DOHH2 (cell line): ENCODE results near the gene WFDC1.

Experiments
- H3F3A ChIP-seq: fragments of 200-600 bp; sonication (generic), shearing (Covaris generic); 2 replicates; pipeline ENCODE4 v1.6.0; 2016; ENCODE audit warnings: antibody characterized with exemption, mild to moderate bottlenecking; ENCODE audit not compliant: control insufficient read depth, insufficient read depth
- H3K27ac ChIP-seq: fragments of 200-600 bp; sonication (generic); 2 replicates; pipeline ENCODE4 v1.5.1; 2014; ENCODE audit warnings: low read depth, mild to moderate bottlenecking, low read length, moderate library complexity
- H3K27me3 ChIP-seq: fragments of 200-600 bp; sonication (generic); 2 replicates; pipeline ENCODE4 v1.6.1; 2014; ENCODE audit warnings: mild to moderate bottlenecking, low read length, mixed read lengths; ENCODE audit not compliant: control insufficient read depth
- H3K36me3 ChIP-seq: fragments of 200-600 bp; sonication (generic); 2 replicates; pipeline ENCODE4 v1.6.1; 2014; ENCODE audit warnings: mild to moderate bottlenecking, low read length, moderate library complexity, mixed read lengths; ENCODE audit not compliant: control insufficient read depth
- H3K4me1 ChIP-seq: fragments of 200-600 bp; sonication (generic); 2 replicates; pipeline ENCODE4 v1.6.1; 2014; ENCODE audit warnings: mild to moderate bottlenecking, low read length, mixed read lengths; ENCODE audit not compliant: control insufficient read depth
- H3K4me2 ChIP-seq: fragments of 200-600 bp; sonication (generic); 2 replicates; pipeline ENCODE4 v1.6.0; 2014; ENCODE audit warnings: mild to moderate bottlenecking, low read length, moderate library complexity
- H3K4me3 ChIP-seq: fragments of 200-600 bp; sonication (generic); 2 replicates; pipeline ENCODE4 v1.5.1; 2014; ENCODE audit warnings: mild to moderate bottlenecking, low read length, mixed read lengths
- H3K79me2 ChIP-seq: fragments of 200-600 bp; sonication (generic); 2 replicates; pipeline ENCODE4 v1.6.1; 2014; ENCODE audit warnings: mild to moderate bottlenecking, low read length, mixed read lengths; ENCODE audit not compliant: control insufficient read depth
- H3K9me2 ChIP-seq: fragments of 200-600 bp; sonication (generic); replicated peaks from 2 replicates; pipeline ENCODE4 v1.6.1; 2014; ENCODE audit warnings: mild to moderate bottlenecking, low read length, mixed read lengths; ENCODE audit not compliant: control insufficient read depth
- H3K9me3 ChIP-seq: fragments of 200-600 bp; sonication (generic); 2 replicates; pipeline ENCODE4 v1.6.1; 2014; ENCODE audit warnings: antibody characterized with exemption, low read length, mixed read lengths; ENCODE audit not compliant: control insufficient read depth, insufficient read depth
- H4K20me1 ChIP-seq: fragments of 200-600 bp; sonication (generic); 2 replicates; pipeline ENCODE4 v1.6.0; 2014; ENCODE audit warnings: low read depth, mild to moderate bottlenecking, antibody characterized with exemption, low read length, moderate library complexity; ENCODE audit not compliant: control insufficient read depth, insufficient read depth
- EZH2phosphoT487 ChIP-seq: fragments of 200-600 bp; sonication (generic); IDR thresholded peaks from 2 replicates; pipeline ENCODE4 v1.6.1; 2017; ENCODE audit warnings: borderline replicate concordance, mild to moderate bottlenecking, antibody characterized with exemption, low read length, moderate library complexity, mixed read lengths
- TF ChIP-seq, protein P1 (sequence below): fragments of 200-600 bp; sonication (generic); IDR thresholded peaks from one replicate; pipeline ENCODE4 v1.5.1; 2014; ENCODE audit warnings: antibody characterized with exemption, mild to moderate bottlenecking, low read depth, low read length; ENCODE audit not compliant: poor library complexity, severe bottlenecking

WFDC1 gene

DNA sequence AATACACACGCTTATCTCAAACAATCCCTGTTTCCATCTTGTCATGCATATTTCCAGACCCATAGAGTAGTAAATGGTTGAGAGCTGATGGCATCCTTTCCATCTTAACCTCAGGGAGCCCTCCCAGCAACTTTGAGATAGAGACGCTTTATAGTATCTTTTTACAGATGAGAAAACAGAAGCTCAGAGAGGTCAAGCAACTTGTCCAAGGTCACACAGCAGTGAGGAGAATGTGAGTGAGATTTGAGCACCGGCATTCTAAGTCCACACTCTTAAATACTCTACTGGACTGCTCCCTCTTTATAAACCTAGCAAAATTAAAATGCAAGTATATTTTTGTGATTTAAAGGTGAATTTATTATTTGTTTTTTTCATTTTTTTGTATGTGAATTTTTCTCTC is 35.0 kb upstream of the WFDC1 start:
- TF ChIP-seq, protein P1, sequence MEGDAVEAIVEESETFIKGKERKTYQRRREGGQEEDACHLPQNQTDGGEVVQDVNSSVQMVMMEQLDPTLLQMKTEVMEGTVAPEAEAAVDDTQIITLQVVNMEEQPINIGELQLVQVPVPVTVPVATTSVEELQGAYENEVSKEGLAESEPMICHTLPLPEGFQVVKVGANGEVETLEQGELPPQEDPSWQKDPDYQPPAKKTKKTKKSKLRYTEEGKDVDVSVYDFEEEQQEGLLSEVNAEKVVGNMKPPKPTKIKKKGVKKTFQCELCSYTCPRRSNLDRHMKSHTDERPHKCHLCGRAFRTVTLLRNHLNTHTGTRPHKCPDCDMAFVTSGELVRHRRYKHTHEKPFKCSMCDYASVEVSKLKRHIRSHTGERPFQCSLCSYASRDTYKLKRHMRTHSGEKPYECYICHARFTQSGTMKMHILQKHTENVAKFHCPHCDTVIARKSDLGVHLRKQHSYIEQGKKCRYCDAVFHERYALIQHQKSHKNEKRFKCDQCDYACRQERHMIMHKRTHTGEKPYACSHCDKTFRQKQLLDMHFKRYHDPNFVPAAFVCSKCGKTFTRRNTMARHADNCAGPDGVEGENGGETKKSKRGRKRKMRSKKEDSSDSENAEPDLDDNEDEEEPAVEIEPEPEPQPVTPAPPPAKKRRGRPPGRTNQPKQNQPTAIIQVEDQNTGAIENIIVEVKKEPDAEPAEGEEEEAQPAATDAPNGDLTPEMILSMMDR: no peak
- TF ChIP-seq EZH2phosphoT487: no peak
- no peaks in the 10 kb centered on the region for H3K79me2 ChIP-seq
- H3K36me3 ChIP-seq: no peaks in the 10 kb centered on the region
- no peaks in the 10 kb centered on the region for H3F3A ChIP-seq
- peaks cover 6% of the 10 kb centered on the region for H3K4me1 ChIP-seq
- no peak overlapping the region for H3K4me3 ChIP-seq
- peaks cover 3% of the 10 kb centered on the region; the same call in 1 of the 2 replicates for H3K27me3 ChIP-seq
- no peaks in the 10 kb centered on the region for H3K9me2 ChIP-seq
- H4K20me1 ChIP-seq: no peaks in the 10 kb centered on the region
- H3K4me2 ChIP-seq: no peak overlapping the region
- no peak overlapping the region for H3K27ac ChIP-seq
- no peaks in the 10 kb centered on the region for H3K9me3 ChIP-seq

DNA sequence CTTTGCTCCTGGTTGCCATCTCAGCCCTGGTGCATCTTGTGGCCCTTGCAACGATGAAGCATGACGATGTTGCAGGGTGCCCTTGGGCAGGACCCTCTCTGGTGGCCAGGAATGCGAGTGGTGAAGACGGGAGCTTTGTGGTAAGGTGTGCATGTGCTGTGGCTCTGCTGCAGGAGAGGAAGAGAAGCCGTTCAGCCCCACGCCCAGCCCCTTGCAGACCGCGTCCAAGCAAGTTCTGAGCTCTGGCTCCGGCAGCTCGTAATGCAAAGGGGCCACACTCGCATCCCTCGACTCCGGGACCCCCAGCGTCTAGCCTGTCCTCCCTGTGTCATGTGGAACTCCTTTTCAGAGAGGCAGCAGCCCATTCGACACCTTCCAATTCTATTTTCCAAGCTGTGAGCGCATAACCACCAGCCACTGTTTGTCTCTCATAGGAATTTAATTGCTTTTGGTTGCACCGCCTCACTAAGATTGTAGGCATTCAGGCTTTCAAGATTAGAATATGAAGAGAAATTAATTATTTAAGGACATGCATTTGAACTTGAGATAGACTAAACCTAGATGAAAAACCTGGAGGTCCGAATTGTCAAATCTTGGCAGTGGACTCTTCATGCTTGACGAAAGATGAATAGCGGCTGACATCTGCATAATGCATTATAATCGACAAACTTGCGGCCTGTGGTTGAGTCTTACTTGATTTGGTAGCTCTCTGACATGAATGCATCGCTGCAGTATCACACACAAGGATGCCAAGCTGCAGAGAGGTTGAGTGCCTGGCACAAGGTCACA is 33.7 kb upstream of the WFDC1 start:
- H3K4me3 ChIP-seq: no peak overlapping the region
- no peaks in the 10 kb centered on the region for H3K9me2 ChIP-seq
- no peaks in the 10 kb centered on the region for H3K36me3 ChIP-seq
- H3K4me2 ChIP-seq: no peak overlapping the region
- H3F3A ChIP-seq: no peaks in the 10 kb centered on the region
- no peaks in the 10 kb centered on the region for H4K20me1 ChIP-seq
- no peaks in the 10 kb centered on the region for H3K4me1 ChIP-seq
- peaks cover 3% of the 10 kb centered on the region; the same call in 1 of the 2 replicates for H3K27me3 ChIP-seq
- H3K9me3 ChIP-seq: no peaks in the 10 kb centered on the region
- H3K27ac ChIP-seq: no peak overlapping the region
- no peaks in the 10 kb centered on the region for H3K79me2 ChIP-seq
- TF ChIP-seq, protein P1: no peak
- TF ChIP-seq EZH2phosphoT487: no peak

DNA sequence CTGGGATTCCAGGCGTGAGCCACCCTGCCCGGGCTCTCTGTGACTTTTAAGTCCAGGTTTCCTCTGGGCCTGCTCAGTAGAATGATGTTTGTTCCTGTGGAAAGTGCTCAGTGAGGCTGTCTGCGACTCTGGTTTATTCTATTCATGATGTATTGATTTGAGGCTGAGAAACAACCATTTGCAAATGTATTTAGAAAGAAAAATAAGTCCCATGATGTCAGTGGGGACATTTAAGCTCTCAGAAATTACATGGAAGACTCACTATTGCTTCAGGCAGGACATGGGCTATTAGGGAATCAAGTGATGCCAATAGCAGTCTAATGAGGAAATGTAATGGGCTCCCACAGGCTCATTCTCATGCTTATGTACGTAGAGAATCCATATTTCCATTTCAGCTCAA is 32.6 kb upstream of the WFDC1 start:
- Histone ChIP-seq H3K9me3 (no peaks in the 10 kb centered on the region), H3K27ac (no peak overlapping the region), H3K27me3 (no peaks in the 10 kb centered on the region; the same call in 1 of the 2 replicates), H3K36me3 (no peaks in the 10 kb centered on the region), H3K4me1 (no peaks in the 10 kb centered on the region), H3K4me2 (no peak overlapping the region), H3K4me3 (no peak overlapping the region), H3F3A (no peaks in the 10 kb centered on the region), H3K9me2 (no peaks in the 10 kb centered on the region), H3K79me2 (no peaks in the 10 kb centered on the region), H4K20me1 (no peaks in the 10 kb centered on the region)
- TF ChIP-seq EZH2phosphoT487: no peak
- TF ChIP-seq, protein P1: no peak
